HG02571 (cell line): Measurements from ENCODE around the gene TMEM86B.
A peak's percentile ranks its signal among the peaks of the same experiment; 100 is the strongest.

ENCODE experiments used
- ATAC-seq: cut with Tn5 transposase; IDR thresholded peaks from one replicate; pipeline ENCODE4 v1.9.1; 2021; ENCODE audit warnings: mild to moderate bottlenecking, moderate library complexity; ENCODE audit not compliant: unreplicated experiment

The TMEM86B gene, protein sequence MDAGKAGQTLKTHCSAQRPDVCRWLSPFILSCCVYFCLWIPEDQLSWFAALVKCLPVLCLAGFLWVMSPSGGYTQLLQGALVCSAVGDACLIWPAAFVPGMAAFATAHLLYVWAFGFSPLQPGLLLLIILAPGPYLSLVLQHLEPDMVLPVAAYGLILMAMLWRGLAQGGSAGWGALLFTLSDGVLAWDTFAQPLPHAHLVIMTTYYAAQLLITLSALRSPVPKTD

DNA sequence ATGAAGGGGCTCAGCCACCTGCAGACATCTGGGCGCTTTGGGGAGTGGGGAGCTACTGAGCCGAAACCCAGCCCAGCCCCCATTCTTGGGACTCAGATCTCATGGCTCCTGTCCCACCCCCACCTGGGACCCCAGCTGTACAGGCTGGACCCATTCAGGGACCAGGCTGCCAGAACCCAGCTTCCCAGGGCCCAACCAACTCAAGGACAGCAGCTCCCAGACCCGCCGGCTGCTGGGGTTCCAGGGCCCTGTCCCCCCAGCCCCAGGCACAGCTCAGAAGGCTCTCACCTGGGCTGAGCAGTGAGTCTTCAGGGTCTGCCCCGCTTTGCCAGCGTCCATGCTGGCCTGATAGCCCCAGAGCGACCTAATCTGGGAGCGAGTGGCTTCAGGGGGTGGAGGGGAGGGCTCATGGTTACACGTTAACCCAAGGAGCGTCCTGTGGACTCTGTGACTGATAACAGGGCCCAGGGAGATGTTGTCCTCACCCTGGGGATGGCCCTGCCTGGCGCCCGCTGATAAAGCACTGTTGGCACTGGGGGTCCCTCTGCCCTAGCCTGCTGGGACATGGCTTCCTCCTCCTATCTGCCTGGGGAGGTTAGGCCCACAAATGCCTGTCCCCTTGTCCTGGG is at the start of gene TMEM86B:
TSS of gene TMEM86B (minus strand) at position 361 of the 629 bp plus-strand sequence. CDS start at position 339, 22 bp downstream.
- ATAC-seq, result no peak

- ATAC-seq, result no peak
These were observed 48.9 kb upstream of the TMEM86B start for GRCh38 chr19:55277494-55277893.

GRCh38 chr19:55276720-55277430 is 48.3 kb upstream of the TMEM86B start:
- ATAC-seq, result no peak

GRCh38 chr19:55275851-55276719 is 47.5 kb upstream of the TMEM86B start:
- ATAC-seq, result no peak

GRCh38 chr19:55273978-55274707 is 45.6 kb upstream of the TMEM86B start:
- ATAC-seq, result no peak

DNA sequence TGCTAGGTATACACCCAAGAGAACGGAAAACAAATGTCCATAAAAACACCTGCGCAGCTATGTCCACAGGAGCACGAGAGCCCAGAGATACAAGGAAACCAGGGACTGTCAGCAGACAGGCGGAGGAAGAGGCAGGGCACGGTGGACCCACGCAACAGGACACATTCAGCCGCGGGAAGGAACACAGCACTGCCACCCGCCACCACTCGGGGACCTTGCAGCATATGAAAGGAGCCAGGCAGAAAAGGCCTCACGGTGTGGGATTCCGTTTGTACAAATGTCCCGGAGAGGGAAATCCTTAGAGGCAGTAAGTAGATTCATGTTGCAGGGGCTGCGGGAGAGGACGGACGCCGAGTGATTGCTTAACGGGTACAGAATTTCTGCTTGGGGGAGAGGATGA is 43.6 kb upstream of the TMEM86B start:
- no peak for ATAC-seq

GRCh38 chr19:55270172-55270942 is 41.8 kb upstream of the TMEM86B start:
- no peak for ATAC-seq

GRCh38 chr19:55269299-55269698 is 40.7 kb upstream of the TMEM86B start:
- no peak for ATAC-seq

DNA sequence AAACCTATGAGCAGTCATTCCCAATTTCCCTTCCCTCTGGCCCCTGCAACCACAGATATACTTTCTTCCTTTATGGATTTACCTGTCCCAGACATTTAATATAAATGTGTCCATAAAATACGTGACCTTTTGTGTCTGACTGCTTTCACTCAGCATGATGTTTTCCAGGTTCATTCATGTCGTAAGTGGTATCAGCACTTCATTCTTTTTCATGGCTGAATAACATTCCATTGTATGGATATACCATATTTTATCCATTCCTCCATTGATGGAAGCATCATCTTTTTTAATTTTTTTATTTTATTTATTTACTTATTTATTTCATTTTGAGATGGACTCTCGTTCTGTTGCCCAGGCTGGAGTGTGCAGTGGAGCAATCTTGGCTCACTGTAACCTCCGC is 38.3 kb upstream of the TMEM86B start:
- ATAC-seq, result no peak

DNA sequence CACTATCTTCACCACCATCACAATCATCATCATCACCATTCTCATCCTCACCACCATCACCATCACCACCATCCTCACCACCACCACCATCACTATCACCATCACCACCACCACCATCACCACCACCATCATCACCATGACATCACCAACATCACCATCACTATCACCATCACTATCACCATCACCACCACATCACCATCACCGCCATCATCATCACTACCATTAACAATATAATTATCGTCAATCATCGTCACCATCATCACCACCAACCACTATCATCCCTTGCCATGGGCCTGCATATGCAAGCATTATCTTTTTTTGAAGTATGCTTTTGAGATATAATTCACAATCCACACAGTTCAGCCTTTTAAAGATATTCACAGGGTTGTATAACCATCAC is 37.8 kb upstream of the TMEM86B start:
- ATAC-seq, result no peak

DNA sequence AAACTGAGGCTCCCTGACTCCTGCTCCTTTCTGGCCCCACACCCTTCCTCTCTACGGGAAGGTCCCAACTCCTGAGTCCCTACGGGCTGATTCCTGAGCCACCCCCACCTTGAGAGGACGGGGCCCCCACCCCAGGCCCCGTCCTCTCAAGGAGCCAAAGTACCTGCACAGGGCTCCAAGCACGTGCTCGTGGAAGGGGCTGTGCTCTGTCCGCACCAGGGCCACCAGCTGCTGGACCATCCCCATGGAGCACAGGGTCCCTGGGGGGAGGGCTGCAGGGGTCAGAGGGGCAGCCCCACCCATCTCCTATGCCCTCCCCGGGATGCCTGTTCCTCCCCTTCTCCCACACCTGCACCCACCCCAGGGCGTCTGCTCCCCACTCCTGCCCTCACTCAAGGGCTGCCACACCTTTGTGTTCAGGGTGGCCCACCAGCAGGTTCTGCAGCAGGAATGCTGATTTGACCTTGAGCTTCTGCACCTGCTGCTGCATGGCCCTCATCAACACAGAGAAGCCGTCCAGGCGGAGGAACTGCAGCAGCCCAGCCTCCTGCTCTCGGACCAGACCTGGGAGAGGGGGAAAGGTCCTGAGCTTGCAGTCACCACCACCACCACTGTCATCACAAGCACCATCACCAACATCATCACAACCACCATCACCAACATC is 37.3 kb upstream of the TMEM86B start:
- ATAC-seq, result no peak

- no peak for ATAC-seq
These were observed 36.6 kb upstream of the TMEM86B start for GRCh38 chr19:55265173-55265572.

DNA sequence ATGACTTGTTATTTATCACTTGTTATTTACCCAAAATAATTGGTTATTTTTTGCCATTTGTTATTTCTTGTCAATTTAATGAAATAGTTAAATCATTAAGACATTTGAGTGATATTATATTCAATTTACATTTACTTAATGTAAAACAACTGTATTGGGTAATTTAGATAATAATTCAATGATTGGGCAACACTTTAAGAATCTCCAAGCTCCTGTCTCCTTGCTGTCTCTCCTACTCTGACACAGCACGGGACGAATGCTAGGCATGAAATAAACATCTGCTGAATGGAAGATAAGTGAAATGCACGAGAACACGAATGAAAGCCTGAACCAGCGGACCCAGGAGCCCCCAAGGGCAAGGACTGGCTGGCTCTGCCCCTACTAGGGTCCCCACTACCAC is 36.0 kb upstream of the TMEM86B start:
- ATAC-seq, result no peak

- ATAC-seq, result no peak
These were observed 33.8 kb upstream of the TMEM86B start for GRCh38 chr19:55262359-55262758.

GRCh38 chr19:55261671-55262126 is 33.1 kb upstream of the TMEM86B start:
- no peak for ATAC-seq

DNA sequence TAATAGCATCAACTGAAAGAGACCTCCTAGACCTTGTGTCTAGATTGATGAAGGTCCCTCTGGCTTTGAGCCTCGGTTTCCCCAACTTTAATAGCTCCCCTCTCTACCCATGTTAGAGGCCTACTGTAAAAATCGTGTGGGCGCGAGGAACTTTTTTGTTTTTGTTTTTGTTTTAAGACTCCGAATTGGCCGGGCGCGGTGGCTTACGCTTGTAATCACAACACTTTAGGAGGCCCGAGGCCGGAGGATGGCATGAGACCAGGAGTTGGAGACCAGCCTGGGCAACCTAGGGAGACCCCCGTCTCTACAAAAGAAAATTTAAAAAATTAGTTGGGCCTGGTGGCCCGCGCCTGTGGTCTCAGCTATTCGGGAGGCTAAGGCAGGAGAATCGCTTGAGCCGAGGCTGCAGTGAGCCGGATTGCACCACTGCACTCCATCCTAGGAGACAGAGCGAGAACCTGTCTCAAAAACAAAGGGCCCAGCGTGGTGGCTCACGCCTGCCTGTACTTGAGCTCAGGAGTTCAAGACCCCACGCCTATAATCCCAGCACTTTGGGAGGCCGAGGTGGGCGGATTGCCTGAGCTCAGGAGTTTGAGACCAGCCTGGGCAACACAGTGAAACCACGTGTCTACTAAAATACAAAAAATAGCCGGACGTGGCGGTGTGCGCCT is 31.1 kb upstream of the TMEM86B start:
- ATAC-seq, result no peak

DNA sequence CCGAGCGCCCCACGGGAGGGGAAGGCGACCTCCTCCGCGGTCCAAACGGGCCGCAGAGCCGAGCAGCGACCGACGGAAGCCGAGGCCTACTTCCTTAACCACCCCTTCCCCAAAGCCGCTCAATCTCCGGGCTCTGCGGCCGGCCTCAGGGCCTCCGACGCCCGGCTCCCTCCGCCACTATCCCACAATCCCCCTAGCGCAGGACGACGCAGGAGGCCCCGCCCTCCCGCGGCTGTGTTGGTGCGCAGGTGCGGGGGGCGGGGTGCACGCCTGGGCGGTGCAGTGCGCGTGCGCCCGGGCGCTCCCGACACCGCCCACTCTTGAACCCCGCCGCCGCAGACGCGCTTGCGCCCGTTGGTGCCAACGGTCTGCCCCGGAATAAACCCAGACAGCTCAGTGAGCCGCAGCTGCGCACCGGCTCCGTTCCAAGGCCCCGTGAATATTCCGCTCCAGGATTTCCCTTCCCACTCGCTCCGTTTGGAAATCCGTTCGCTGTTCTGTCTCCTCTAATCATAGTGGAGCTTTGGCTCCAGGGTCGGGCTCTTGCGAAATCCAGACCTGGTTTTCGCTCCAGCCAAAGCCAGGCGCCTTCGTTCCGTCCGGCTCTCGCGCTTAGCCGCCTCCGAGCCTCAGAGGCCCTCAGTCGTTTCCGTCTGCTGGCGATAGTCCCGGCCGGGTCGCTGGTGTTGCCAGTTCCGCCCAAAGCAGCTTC is 30.4 kb upstream of the TMEM86B start, which contains the start of gene PPP6R1:
TSS of gene PPP6R1 (minus strand) at position 190 of the 712 bp plus-strand sequence. CDS start 11,914 bp downstream, outside the sequence.
- ATAC-seq, result peak; percentile 68

DNA sequence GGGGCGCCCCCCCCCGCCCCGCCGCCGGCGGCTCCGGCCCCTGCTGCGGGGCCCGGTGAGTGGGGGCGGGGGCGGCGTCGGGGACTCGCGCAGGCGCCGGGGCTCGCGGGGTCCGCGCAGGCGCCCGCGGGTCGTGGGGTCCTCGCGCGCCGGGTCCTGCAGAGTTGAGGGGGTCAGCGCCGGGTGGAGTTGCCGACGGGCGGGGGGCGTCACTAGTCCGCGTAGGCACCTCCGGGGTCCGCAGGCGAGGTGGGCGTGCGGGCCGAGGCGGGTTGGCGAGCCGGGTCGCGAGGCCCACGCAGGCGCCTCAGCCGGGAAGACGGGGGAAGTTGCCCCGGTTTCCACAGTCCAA is 29.9 kb upstream of the TMEM86B start:
- ATAC-seq, result peak; percentile 15
